ENCODE data around the gene GRB2.

The GRB2 gene

DNA sequence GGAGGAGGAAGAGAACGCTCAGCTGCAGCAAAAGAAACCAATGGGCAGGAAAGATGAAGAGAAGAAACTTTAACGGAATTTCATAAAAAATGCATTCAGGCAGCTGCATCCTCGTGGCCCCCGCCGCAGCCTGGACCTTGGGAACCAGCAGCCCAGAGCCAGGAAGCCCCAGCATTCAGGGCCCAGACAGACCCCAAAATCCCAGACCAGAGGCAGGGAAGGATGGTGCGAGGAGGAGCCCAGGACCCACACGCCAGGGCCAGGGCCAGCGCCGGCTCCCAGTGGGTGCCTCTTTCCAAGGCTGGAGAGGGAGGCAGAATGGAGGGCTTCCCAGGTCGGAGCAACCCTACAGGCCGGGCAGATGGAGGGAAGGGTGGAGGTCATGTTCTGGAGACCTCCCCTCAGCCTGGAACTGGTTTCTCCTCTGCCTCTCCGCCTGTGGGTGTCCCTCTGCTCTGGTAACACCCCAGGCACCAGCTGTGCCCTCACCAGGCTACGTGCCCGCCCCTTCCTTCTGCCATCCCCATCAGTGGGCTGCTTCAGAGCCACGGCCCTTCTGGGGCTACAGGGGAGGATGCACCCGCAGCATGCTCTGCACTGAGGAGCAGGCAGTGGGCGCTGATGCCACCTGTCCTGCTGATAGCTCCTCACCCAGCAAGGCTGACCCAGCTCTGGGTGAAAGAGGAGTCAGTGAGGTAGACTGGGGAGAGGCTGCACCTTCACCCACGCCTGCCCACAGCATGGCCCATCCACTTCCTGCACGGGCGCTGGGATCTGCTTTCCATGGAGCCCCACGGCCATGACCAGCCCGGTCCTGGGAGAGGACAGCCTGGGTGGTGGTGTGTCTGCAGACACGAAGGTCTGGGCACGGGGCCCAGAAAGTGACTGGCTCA is 133.3 kb downstream of the GRB2 start:
- DNase-seq: peak; percentile 27

- DNase-seq: peak; percentile 75
Observed at GRCh38 chr17:75271233-75271954, 134.1 kb downstream of the GRB2 start.

- DNase-seq: no peak
Observed at GRCh38 chr17:75270966-75271232, 134.6 kb downstream of the GRB2 start, which contains the start of gene MIF4GD. TSS of gene MIF4GD (minus strand) at chr17:75271231. CDS start at chr17:75270195, 1,036 bp downstream.

DNA sequence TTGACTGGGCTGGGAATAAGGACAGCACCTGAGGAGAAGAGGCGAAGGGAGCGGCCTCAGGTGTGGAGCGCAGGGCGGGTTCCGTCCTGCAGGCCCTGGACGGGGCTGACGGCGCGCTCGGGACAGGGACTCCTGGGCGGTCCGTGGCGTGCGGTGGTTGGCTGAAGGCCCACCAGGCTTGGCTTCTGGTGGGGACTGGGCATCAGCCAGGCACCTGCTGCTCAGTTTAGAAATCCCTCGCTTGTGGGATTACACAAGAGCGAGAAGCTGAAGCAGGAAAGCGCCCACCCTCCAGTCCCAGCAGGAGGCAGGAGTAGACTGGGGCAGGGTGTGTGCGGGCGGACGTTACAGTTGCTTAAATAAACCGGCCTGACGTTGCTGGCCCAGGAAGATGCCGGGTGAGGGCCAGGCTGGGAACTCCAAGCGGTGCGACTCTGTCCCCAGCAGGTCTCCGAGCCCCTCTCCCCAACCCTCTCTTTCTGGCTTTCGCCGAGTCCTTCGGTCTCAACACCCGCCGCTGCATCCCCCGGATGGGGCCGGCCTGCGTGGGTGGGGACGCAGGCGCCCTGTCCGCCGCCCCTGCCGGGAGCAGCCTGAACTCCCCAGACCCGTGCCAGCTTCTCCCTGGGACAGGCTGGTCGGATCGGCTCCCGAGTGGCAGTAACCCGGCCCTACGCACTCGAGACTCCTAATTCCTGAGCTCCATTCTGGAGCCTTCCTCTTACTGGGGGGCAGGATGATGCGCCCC is 135.1 kb downstream of the GRB2 start:
- peak; percentile 67 for DNase-seq

DNA sequence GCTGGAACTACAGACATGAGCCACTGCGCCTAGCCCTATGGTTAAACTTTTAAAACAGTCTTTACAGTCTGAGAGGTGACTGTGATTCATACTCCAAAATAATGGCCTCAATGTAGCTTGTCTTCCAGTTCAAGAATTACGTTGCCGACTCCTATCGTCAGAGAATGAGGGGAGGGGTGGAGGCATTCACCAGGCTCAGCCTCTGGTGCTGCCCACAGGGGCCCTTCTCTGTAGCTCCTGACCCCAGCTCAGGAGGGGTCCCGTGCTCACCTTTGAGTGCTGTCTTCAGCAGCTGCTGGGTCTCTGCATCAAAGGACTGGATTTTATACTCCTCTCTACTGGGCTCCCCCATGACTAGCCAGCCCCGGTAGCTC is 135.6 kb downstream of the GRB2 start:
- no peak for DNase-seq

Measured in fibroblast of skin of right biceps (primary cell).